T-helper 2 cell treated with Interferon-gamma antibody and Interleukin-4, amounts not matched to agents 100 ng/mL and 5 ng/mL, for 36 hours (primary cell): Measurements from ENCODE around the gene GRM4. TPM values are rescaled to one million over a fixed set of nuclear protein-coding genes. Genes with fewer than 3 reads are reported as not detected.

Experiments
- intact Hi-C: fragments of 100-400 bp; cut with micrococcal nuclease; formaldehyde crosslinking; loops from one replicate; pipeline ENCODE4 v1.15.1; 2023
- total RNA-seq: library from RNA; stranded (reverse); gene quantifications from 2 replicates; pipeline ENCODE4 v1.2.3, GENCODE V29; 2022

The GRM4 gene
- total RNA-seq, 1 donor from 2014 or later, result not detected

GRCh38 chr6:34065466-34066217 is 80.2 kb downstream of the GRM4 start:
- intact Hi-C loops, result no loop called here

- intact Hi-C loops, result no loop called here
These were observed 81.2 kb downstream of the GRM4 start for GRCh38 chr6:34064675-34065074.

DNA sequence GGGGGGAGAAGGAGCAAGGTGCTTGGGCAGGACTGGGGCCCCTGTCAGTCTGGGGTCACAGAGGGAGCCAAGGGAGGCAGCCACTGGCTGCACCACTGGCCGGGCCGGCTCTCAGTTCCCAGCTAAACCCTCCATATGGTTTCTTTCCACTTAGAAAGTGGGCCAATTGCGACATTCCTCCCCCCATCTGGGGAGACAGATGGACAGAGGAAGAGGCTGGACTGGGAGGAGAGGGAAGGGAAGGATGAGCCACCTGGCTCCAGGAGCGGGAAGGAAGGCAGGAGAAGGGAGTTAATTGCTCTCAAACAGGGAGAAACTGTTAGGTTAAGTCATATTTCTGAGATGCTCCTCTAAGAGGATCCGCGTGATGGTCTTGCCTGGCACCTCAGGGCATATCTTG is 82.2 kb downstream of the GRM4 start:
- intact Hi-C loops, result no loop called here

DNA sequence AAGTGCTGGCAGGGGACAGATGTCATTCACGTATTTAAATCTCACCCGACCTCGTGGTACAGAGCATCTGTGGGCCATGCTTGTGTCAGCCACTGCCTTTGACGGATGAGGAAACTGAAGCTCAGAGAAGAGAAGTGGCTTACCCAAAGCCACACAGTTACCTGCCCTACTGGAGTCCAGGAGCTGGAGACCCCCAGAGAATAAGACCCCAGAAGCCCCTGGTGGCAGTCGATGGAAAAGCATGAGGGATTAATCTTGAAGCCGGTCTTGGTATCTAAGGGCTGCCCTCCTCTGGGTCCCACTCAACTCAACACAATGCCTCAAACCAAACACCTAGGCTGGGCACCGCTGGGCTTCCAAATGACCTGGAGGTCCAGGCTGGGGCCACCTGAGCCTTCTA is 83.1 kb downstream of the GRM4 start:
- intact Hi-C loops, result no loop called here

GRCh38 chr6:34062156-34062555 is 83.7 kb downstream of the GRM4 start:
- intact Hi-C loops, result no loop called here

DNA sequence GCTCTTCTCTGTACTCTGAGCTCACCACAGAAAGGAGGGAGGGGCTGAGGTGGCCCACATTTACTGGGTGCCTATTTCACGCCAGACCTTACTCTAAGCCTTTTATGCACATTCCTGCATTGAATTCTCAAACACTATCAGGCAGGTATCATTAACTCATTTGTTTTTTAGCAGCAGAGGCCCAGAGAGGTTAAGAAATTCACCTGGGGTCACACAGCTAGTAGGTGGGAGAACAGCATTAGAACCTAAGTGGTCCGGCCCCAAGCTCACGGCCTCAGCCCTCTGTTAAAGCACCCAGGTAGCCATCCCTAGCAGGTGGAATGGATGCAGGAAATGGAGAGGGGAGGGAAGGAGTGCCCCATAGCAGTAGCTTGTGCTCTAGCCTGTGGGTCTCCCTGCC is 84.5 kb downstream of the GRM4 start:
- intact Hi-C loops, result no loop called here

DNA sequence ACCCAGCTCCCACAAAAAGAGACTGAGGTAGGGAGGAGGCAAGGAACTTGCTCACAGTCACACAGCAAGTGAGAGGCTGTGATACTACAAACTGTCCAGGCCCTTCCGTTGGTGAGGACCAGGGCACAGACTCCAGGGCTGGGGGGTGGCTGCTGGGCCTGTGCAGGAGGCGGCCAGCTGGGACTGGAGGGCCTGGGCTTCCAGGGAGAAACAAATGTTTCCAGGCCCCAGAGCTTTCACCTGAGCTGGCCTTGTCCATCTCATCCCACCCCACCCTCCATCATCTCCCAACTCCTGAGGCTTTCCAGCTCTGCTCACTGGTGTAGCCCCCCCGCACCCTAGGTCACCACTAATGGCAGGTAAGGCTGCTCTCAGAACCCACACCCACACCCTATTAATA is 86.0 kb downstream of the GRM4 start:
- intact Hi-C loops, result no loop called here

- intact Hi-C loops, result no loop called here
These were observed 86.7 kb downstream of the GRM4 start for GRCh38 chr6:34059136-34059731.

DNA sequence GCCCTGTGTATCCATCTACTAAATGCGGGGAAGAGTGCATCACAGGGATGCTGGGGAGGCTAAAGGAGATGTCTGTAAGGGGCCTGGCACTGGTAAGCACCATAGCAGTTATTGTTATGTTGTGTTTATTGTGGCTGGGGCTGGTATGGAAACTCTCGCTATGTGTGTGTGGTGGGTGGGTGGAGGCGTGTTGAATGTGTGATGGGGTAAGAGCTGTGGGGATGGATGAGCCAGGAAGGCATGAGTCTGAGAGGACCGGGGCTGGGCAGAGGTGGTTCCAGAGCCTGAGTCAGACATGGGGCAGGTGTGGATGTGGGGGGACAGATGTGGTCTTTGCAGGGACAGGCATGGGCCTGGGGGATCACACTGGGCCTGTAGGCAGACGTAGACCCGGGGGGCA is 88.1 kb downstream of the GRM4 start:
- intact Hi-C loops, result no loop called here

- intact Hi-C loops, result no loop called here
These were observed 88.7 kb downstream of the GRM4 start for GRCh38 chr6:34057191-34057590.

GRCh38 chr6:34056305-34057108 is 89.4 kb downstream of the GRM4 start:
- intact Hi-C loops, result no loop called here

- intact Hi-C loops, result loop anchor here (2.0 kb wide), 1 partner anchor 99 kb away; no protein-coding TSS in a partner anchor
These were observed 90.5 kb downstream of the GRM4 start for GRCh38 chr6:34055223-34055933.

- intact Hi-C loops, result loop anchor here (2.0 kb wide), 1 partner anchor 101 kb away; no protein-coding TSS in a partner anchor
These were observed 92.2 kb downstream of the GRM4 start for GRCh38 chr6:34053721-34054120.

DNA sequence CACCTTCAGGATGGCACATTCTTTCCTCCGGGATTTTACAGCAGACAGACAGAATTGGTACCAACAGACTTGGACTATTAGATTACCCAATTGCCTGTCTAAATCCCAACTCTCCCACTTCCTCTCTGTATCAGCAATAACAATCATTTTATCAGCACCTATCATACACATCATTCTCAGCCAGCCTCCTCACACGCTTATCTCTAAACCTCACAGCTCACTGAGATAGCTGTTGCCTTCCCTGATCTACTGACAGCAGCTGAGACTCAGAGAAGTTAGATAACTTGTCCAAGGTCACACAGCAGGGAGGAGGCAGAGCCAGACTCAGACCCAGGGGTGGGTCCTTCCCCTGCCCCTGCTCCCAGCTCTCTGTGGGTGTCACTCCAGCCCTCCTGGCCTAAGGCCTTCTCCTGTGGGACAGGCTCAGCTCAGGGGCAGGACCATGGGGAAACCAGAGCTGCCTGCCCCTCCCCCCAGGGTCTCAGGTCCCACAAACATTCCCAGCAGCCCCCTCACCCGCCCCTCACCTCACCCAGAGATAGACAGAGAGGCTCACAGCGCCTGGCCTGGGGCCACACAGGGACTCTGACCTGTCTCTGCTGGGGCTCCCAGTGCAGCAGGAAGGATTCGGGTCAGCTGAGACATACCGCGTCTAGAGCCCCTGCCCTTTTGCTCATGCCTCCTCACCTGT is 92.8 kb downstream of the GRM4 start:
- intact Hi-C loops, result no loop called here

- intact Hi-C loops, result no loop called here
These were observed 93.6 kb downstream of the GRM4 start for GRCh38 chr6:34052071-34052825.

- intact Hi-C loops, result no loop called here
These were observed 94.5 kb downstream of the GRM4 start for GRCh38 chr6:34051331-34051919.

DNA sequence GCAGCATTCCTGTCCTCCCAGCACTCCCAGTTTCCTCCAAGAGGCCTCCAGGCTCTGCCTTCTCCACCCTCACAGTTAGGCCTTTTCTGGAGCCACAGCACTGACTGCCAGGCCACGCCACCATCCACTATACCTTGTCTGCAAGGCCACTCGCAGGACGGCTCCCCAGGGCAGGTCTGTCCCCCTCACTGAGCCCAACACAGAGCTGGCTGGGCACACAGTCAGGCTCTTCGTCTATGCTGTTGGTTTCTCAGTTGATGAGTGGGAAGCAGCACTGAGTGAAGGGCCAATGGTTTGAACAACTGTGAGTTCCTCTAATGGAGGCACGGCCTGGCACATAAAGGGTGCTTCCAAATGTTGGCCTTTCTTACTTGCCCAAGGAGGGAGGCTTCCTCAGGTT is 95.2 kb downstream of the GRM4 start:
- intact Hi-C loops, result no loop called here

- intact Hi-C loops, result no loop called here
These were observed 96.2 kb downstream of the GRM4 start for GRCh38 chr6:34049395-34050342.
